Measurements from ENCODE around the gene ERRFI1. TPM values are rescaled to one million over a fixed set of nuclear protein-coding genes. Genes with fewer than 3 reads are reported as not detected.

Gene ERRFI1
- total RNA-seq, 4 donors from 2014 or later, result 59.9 to 133 (median 85.0) TPM

GRCh38 chr1:7993593-7994479 is 32.3 kb downstream of the ERRFI1 start:
- Histone ChIP-seq H3K4me3 (replicated peaks in 1 of 3) (no peak overlapping the region), H3K27me3 (no peaks in the 10 kb centered on the region), H3K36me3 (no peaks in the 10 kb centered on the region), H3K4me1 (no peaks in the 10 kb centered on the region), H3K27ac (no peak overlapping the region), H3K9me3 (no peaks in the 10 kb centered on the region)
- DNase-seq, result no peak
- TF ChIP-seq POLR2A (IDR thresholded peaks at IDR 0.05) (no peak), CTCF (IDR thresholded peaks at IDR 0.05) (no peak)
- intact Hi-C loops (cut with DNase I), result no loop called here
- WGBS, 2 donors, result 87 to 96% methylated on average over 19 of the region's 19 CpGs

- Histone ChIP-seq H3K9me3 (no peaks in the 10 kb centered on the region), H3K4me3 (replicated peaks in 1 of 3) (no peak overlapping the region), H3K27ac (no peak overlapping the region), H3K36me3 (no peaks in the 10 kb centered on the region), H3K27me3 (no peaks in the 10 kb centered on the region), H3K4me1 (no peaks in the 10 kb centered on the region)
- TF ChIP-seq CTCF (IDR thresholded peaks at IDR 0.05), result no peak
- no peak for TF ChIP-seq POLR2A (IDR thresholded peaks at IDR 0.05)
- no peak for DNase-seq
- intact Hi-C loops (cut with DNase I), result no loop called here
- 97 to 98% methylated on average over 4 of the region's 4 CpGs for WGBS, 2 donors
Observed at GRCh38 chr1:7992885-7993284, 33.2 kb downstream of the ERRFI1 start.

- intact Hi-C loops (cut with DNase I), result no loop called here
- TF ChIP-seq CTCF (IDR thresholded peaks at IDR 0.05) (no peak), POLR2A (IDR thresholded peaks at IDR 0.05) (no peak)
- 91 to 92% methylated on average over 18 of the region's 18 CpGs for WGBS, 2 donors
- Histone ChIP-seq H3K4me3 (replicated peaks in 1 of 3) (no peak overlapping the region), H3K27me3 (no peaks in the 10 kb centered on the region), H3K4me1 (no peaks in the 10 kb centered on the region), H3K27ac (no peak overlapping the region), H3K9me3 (no peaks in the 10 kb centered on the region), H3K36me3 (no peaks in the 10 kb centered on the region)
- no peak for DNase-seq
Observed at GRCh38 chr1:7991504-7992440, 34.3 kb downstream of the ERRFI1 start.

- no peaks in the 10 kb centered on the region for H3K9me3 ChIP-seq
- peaks cover 10 to 11% of the 10 kb centered on the region in 2 donors for H3K36me3 ChIP-seq
- 56 to 61% methylated on average over 2 of the region's 2 CpGs for WGBS, 2 donors
- DNase-seq, result no peak
- peaks cover 8 to 9% of the 10 kb centered on the region in 2 donors for H3K4me1 ChIP-seq
- intact Hi-C loops (cut with DNase I), result no loop called here
- no peaks in the 10 kb centered on the region for H3K27me3 ChIP-seq
- no peak overlapping the region for H3K27ac ChIP-seq
- no peak overlapping the region for H3K4me3 ChIP-seq (replicated peaks in 1 of 3)
- TF ChIP-seq CTCF (IDR thresholded peaks at IDR 0.05), result no peak
- no peak for TF ChIP-seq POLR2A (IDR thresholded peaks at IDR 0.05)
Observed at GRCh38 chr1:7989762-7990428, 36.2 kb downstream of the ERRFI1 start.
